GF-D8 (cell line): ENCODE measurements around the gene ENDOG.
"Not testable (repeated sequence)": the region's sequence is repeated elsewhere in the genome, so short reads cannot be mapped to it uniquely, and the experiment has no call there.

Source experiments
- DNase-seq: peaks from one replicate; lab custom pipeline; 2025; lab: John Stamatoyannopoulos, UW

ENDOG gene

GRCh38 chr9:128818099-128818838 lies at the start of gene ENDOG:
Gene ENDOG, plus strand, starts transcription at chr9:128818500. Its CDS starts 185 bp downstream, at chr9:128818685.
- DNase-seq, result peak; percentile 88

- no peak for DNase-seq
Observed at GRCh38 chr9:128768606-128769005, 49.7 kb upstream of the ENDOG start.

GRCh38 chr9:128770286-128771030 lies 47.8 kb upstream of the ENDOG start:
- no peak for DNase-seq

GRCh38 chr9:128771094-128771721 lies 47.1 kb upstream of the ENDOG start:
- DNase-seq, result no peak

DNA sequence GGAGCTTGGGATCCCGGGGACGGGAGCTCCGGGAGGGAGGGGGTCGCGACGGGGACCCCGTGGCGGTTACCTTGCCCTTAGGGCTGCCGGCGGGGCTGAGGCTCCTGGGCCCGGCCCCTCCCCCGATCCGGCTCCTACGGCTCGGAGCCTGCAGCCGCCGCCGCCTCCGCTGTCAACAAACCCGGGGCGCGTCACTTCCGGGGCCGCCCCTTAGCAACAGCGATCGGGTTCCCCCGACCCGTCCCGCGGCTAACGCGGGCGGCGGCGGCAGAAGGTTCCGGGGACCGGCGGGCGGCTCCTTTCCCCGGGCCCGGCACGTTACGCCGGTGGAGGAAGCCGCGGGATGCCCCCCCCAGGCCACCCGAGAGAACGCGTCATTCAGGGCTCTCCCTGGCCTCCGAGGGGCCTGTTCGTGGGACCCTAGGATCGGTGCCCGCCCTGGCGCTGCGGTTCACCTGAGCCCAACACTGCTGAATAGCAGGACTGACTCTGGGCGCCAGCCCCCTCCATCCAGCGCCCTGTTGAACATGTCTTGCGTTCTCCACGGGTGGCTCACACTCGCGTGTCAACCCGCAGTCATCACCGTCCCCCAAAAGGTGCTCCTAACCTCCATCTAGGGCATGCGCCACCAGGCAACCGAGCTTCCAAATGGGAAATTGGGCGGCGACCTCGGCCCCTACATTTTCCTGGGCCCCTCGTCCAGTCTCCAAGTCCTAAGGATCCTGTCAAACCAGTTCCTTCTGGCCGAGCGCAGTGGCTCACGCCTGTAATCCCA lies 46.4 kb upstream of the ENDOG start, which contains the start of gene ZER1:
Gene ZER1, minus strand, starts transcription at position 183 of the 775 bp plus-strand sequence. CDS start 16,362 bp downstream, outside the sequence.
- peak; percentile 58 for DNase-seq

DNA sequence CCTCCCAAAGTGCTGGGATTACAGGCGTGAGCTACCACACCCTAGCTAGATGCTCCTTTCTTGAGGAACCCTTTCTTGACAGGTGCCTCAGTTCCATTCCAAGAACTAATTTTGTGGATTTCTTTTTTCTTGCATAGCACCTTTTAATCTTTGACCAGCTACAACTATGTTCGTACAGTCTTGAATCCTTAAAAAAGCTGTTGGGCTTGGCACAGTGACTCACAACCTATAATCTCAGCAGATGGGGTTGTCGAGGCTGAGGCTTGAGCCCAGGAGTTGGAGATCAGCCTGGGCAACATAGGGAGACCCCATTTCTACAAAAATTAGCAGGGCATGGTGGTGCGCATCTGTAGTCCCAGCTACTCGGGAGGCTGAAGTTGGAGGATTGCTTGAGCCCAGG lies 45.3 kb upstream of the ENDOG start:
- no peak for DNase-seq

DNA sequence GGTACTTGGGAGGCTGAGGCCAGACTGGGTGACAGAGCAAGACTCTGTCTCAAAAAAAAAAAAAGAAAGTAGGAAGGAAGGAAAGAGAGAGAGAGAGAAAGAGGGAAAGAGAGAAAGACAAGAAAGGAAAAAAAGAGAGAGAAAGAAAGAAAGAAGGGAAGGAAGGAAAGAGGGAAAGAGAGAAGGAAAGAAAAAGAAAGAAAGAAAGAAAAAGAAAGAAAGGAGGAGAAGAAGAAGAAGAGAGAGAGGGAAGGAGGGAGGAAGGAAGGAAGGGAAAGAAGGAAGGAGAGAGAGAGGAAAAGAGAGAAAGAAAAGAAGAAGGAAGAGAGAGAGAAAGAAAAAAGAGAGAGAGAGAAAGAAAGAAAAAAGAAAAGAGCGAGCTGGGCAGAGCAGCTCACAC lies 43.5 kb upstream of the ENDOG start:
- DNase-seq, result no peak

DNA sequence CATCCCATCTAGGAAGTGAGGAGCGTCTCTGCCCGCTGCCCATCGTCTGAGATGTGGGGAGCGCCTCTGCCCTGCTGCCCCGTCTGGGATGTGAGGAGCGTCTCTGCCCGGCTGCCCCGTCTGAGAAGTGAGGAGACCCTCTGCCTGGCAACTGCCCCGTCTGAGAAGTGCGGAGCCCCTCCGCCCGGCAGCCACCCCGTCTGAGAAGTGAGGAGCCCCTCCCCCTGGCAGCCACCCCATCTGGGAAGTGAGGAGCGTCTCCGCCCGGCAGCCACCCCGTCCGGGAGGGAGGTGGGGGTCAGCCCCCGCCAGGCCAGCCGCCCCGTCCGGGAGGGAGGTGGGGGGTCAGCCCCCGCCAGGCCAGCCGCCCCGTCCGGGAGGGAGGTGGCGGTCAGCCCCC lies 38.2 kb upstream of the ENDOG start:
- not testable (repeated sequence) for DNase-seq

GRCh38 chr9:128781187-128782070 lies 36.9 kb upstream of the ENDOG start:
- DNase-seq, result peak; percentile 38

DNA sequence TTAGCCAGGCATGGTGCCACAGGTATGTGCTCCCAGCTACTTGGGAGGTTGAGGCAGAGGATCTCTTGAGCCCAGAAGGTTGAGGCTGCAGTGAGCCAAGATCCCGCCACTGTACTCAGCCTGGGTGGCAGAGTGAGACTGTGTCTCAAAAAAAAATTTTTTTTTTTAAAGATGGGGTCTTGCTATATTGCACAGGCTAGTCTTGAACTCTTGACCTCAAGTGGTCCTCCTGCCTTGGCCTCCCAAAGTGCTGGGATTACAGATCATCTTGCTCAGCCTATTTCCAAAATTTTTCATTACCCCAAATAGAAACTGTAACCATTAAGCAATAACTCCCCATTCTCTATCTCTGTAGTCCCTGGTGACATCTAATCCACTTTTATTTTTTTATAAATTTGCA lies 35.6 kb upstream of the ENDOG start:
- no peak for DNase-seq

GRCh38 chr9:128785427-128785826 lies 32.9 kb upstream of the ENDOG start:
- DNase-seq, result no peak

DNA sequence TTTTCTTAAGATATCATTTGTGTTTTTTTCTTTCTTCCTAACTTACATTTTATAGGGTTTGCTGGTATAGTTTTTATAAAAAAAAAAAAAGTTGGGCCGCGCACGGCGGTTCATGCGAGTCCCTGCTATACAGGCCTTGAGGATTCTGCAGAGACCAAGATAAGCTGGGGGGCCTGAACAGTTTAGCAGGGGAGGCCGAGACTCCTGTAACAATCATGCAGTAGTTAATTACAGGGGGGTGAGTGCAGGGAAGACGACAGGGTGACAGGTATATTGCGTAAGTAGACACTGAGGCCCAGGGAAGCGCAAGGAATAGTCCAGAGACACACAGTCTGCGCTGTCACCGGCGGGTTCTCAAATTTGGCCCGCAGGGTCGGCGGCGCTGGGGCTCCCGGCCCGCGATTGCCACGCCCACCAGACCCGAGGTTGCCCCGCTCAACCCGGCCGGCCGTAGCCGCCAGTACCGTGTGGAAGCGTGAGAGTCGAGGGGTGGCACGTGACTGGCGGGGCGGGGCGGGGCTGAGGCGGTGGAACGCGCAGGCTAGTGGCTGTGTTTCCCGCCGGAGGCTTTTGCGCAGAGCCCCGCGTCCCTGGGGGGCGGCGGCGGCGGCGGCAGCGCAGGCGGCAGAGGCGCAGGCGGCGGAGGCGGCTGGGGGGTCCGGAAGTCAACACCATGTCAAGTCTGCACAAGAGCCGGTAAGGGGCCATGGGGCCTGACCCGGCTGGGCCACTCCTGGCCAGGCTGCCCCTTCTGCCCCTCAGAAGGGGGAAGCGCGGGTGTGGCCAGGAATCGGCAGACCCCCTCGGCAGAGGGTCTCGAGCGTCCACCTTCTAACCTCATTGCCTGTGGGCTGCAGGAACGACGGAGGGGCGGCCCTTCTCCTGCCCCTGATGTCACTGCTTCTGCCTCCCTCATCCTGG lies 31.4 kb upstream of the ENDOG start, which contains the start of gene TBC1D13:
Gene TBC1D13, plus strand, starts transcription at position 573 of the 921 bp plus-strand sequence. Its CDS starts 101 bp downstream, at position 674.
- DNase-seq, result peak; percentile 80

GRCh38 chr9:128787659-128788058 lies 30.6 kb upstream of the ENDOG start:
- no peak for DNase-seq

DNA sequence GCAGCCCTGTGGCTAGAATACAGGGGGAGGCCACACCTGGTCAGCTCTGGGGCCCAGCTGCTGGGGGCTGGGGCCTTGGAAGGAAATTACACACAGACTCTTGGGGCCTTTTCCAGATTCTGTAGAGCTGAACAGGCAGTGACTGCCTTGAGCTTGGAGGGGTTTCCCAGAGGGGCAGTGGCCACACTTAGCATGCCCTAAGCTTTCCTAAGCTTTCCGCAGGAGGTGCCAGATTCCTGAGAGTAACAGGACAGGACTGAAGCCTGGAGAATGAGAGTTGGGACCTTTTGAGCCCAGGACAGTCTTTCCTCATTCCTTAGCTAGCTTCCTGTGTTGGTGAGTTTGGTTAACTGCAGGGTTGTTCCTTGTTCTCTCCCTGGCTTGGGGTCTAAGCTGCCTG lies 29.9 kb upstream of the ENDOG start:
- DNase-seq, result peak; percentile 37

DNA sequence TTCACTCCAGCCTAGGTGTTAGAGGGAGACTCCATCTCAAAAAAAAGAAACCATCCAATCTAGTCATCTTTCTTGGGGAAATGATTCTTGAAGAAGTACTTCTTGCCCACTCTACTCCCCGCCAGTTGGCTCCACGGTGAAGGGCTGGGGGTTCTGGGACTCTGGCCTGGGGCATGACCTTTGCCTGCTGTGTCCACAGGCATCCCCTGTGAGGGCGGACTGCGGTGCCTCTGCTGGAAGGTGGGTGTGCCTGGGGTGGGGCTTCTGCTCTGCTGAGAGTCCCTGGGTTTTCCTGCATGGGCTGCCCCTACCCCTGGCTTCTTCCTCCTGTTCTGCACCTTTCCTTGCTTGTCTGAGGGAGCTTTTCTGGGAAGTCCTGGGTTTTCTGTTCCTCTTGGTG lies 27.8 kb upstream of the ENDOG start:
- DNase-seq, result no peak

DNA sequence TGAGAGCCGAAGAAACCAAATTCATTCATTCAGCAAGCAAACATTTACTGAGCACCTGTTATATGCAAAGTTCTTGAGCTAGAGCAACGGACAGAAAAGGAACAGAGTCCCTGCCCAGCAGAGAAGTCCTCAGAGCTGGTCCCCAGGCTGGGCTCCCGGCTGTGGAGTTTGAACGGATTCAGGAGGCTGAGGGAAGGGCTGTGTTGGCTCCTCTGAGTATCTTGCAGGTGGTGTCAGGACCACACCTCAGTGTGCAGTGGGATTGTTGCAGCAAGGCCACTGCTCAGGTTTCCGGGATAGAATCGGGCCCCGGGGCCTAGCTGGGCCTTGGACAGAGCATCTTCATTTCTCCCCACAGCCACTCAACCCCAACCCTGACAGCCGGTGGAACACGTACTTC lies 26.2 kb upstream of the ENDOG start:
- no peak for DNase-seq

GRCh38 chr9:128792978-128793686 lies 25.2 kb upstream of the ENDOG start:
- no peak for DNase-seq

- DNase-seq, result not testable (repeated sequence)
Observed at GRCh38 chr9:128794961-128795360, 23.3 kb upstream of the ENDOG start.

DNA sequence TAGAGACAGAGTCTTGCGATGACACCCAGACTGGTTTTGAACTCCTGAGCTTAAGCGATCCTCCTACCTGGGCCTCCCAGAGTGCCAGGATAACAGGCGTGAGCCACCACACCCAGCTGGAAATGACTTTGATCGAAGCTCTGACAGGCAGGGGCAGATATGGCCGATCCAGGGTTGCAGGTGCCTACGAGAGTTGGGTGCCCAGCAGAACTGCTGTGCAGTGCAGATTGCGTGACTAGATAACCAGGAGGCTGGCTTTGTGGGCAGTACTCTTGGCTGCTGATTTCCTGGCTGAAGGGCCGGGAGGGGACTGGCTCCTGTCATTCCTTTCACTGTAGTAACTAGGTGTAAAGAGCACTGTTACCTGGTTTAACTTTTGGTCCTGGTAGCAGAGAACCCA lies 19.4 kb upstream of the ENDOG start:
- no peak for DNase-seq
